Purkinje cell (primary cell): ENCODE data around the gene CLCNKA. TPM values are rescaled to one million over a fixed set of nuclear protein-coding genes. Genes with fewer than 3 reads are reported as not detected.

Source experiments
- polyA plus RNA-seq: library from polyadenylated mRNA; unstranded; fragments of >200 nt; fragmentation: Nextera tagmentation; gene quantifications from 2 replicates; pipeline ENCODE4 v1.2.1, GENCODE V29; 2014

The CLCNKA gene
- not detected in 2 replicates for polyA plus RNA-seq

GRCh38 chr1:16021681-16022080, at the start of gene CLCNKA:
Gene CLCNKA, plus strand, starts transcription at chr1:16022036. Its CDS starts 584 bp downstream, at chr1:16022620.

GRCh38 chr1:15975805-15976680, 45.8 kb upstream of the CLCNKA start, which contains the start of gene ZBTB17:
Gene ZBTB17, minus strand, starts transcription at chr1:15976101. Its CDS starts 27,606 bp downstream, at chr1:15948495.

GRCh38 chr1:16017461-16018303, 4.2 kb upstream of the CLCNKA start, which contains the start of gene HSPB7:
Gene HSPB7, minus strand, starts transcription at chr1:16018043. Its CDS starts 80 bp downstream, at chr1:16017963.

GRCh38 chr1:16043521-16043920, 21.7 kb downstream of the CLCNKA start, which contains the start of gene CLCNKB:
Gene CLCNKB, plus strand, starts transcription at chr1:16043782. Its CDS starts 711 bp downstream, at chr1:16044493.

GRCh38 chr1:16073490-16074119, 51.8 kb downstream of the CLCNKA start, which contains the start of gene FAM131C:
Gene FAM131C, minus strand, starts transcription at chr1:16073651. Its CDS starts 209 bp downstream, at chr1:16073442.

Other genes with a start within 250 kb of the CLCNKA start
- 11.2 and 13.8 TPM in 2 replicates for gene UQCRHL, start 214.4 kb upstream of the CLCNKA start, polyA plus RNA-seq
- 3.9 and 12.8 TPM in 2 replicates for gene SPEN, start 174.3 kb upstream of the CLCNKA start, polyA plus RNA-seq
- 0.32 and 2.6 TPM in 2 replicates for gene ZBTB17, start 45.9 kb upstream of the CLCNKA start, polyA plus RNA-seq
- not detected in 2 replicates for gene SRARP, start 17.8 kb upstream of the CLCNKA start, polyA plus RNA-seq
- not detected in 2 replicates for gene HSPB7, start 4.0 kb upstream of the CLCNKA start, polyA plus RNA-seq
- gene CLCNKB, start 21.7 kb downstream of the CLCNKA start, polyA plus RNA-seq, result not detected in 2 replicates
- 1.3 and 2.8 TPM in 2 replicates for gene FAM131C, start 51.6 kb downstream of the CLCNKA start, polyA plus RNA-seq
- 0.22 TPM in 1 of 2 replicates, not detected in the other for gene EPHA2, start 134.0 kb downstream of the CLCNKA start, polyA plus RNA-seq
- gene ARHGEF19, start 190.6 kb downstream of the CLCNKA start, polyA plus RNA-seq, result not detected in 2 replicates
- 0.20 TPM in 1 of 2 replicates, not detected in the other for gene CPLANE2, start 215.1 kb downstream of the CLCNKA start, polyA plus RNA-seq